Stomach (tissue), 9 donors: ENCODE measurements around the gene KRT86. TPM values are rescaled to one million over a fixed set of nuclear protein-coding genes. Genes with fewer than 3 reads are reported as not detected.
A peak's percentile ranks its signal among the peaks of the same experiment; 100 is the strongest.

Experiments
- DNase-seq, 2 donors: peaks; one replicate each; pipeline versions ENCODE4 v3.0.0 to v3.0.0-alpha.2; 2013 to 2019
- H3K27ac ChIP-seq, 5 donors: fragments of 200-600 bp in 4 of 5; sonication (generic) in 4 of 5; one replicate each; pipeline ENCODE4 v1.5.1; 2013 to 2019; ENCODE audit warnings: mild to moderate bottlenecking in 1 of 5, moderate library complexity in 1 of 5
- H3K27me3 ChIP-seq, 3 donors: fragments of 200-600 bp; sonication (generic); one replicate each; pipeline ENCODE4 v1.5.1; 2017 to 2019; ENCODE audit warnings: mixed run types in 1 of 3
- H3K36me3 ChIP-seq, 4 donors: fragments of 200-600 bp; sonication (generic); 1 replicate in 3 of 4; 2 replicates in 1 of 4; pipeline ENCODE4 v1.5.1; 2016 to 2019
- H3K4me1 ChIP-seq, 4 donors: fragments of 200-600 bp; sonication (generic); one replicate each; pipeline ENCODE4 v1.5.1; 2016 to 2019
- H3K4me3 ChIP-seq, 4 donors: fragments of 200-600 bp; sonication (generic) in 3 of 4; one replicate each; pipeline ENCODE4 v1.5.1; 2016 to 2019; ENCODE audit warnings: mild to moderate bottlenecking in 1 of 4
- H3K9me3 ChIP-seq, 4 donors: fragments of 200-600 bp; sonication (generic); one replicate each; pipeline ENCODE4 v1.5.1; 2016 to 2019
- EP300 ChIP-seq: sonication (generic); formaldehyde crosslinking; IDR thresholded peaks from one replicate; pipeline ENCODE4 v1.6.1; 2017; ENCODE audit warnings: antibody characterized with exemption
- POLR2A ChIP-seq, 4 donors: fragments of 450-650 bp; IDR thresholded peaks; one replicate each; pipeline ENCODE4 v1.6.1; 2016; ENCODE audit warnings: antibody characterized with exemption in 4 of 4, control low read depth in 2 of 4, mild to moderate bottlenecking in 1 of 4, moderate library complexity in 1 of 4
- POLR2AphosphoS5 ChIP-seq, 3 donors: sonication (generic); formaldehyde crosslinking; IDR thresholded peaks; one replicate each; pipeline ENCODE4 v1.6.1; 2016; ENCODE audit warnings: antibody characterized with exemption in 3 of 3
- WGBS, 5 donors: extraction: QIAGEN DNeasy Blood & Tissue Kit in 3 of 5; methylation state at CpG; one replicate each; pipeline versions ENCODE4 v1.1.5 to v1.1.7; 2013 to 2018; 5-methylcytosine and 5-hydroxymethylcytosine counted together
- intact Hi-C: fragments of 100-400 bp; cut with DNase I; formaldehyde crosslinking; loops from one replicate; pipeline ENCODE4 v1.15.1; 2023; ENCODE audit warnings: low total_unique reads
- polyA plus RNA-seq, 3 donors: library from polyadenylated mRNA; stranded (reverse); fragments of 200-250 nt; gene quantifications; one replicate each; pipeline ENCODE4 v1.2.3, GENCODE V29; 2013
- total RNA-seq, 5 donors: library from RNA; depleted of rRNA; stranded (reverse); fragments of >200 nt; gene quantifications; one replicate each; pipeline versions ENCODE4 v1.1.0 to v1.2.3, GENCODE V29; 2014 to 2016
- TF ChIP-seq, protein P1 (sequence below), 7 experiments: fragments of 450-650 bp in 4 of 7; fragments of 200-600 bp in 3 of 7; sonication (generic) in 3 of 7; IDR thresholded peaks; one replicate each; pipeline ENCODE4 v1.5.1; 2016 to 2019; ENCODE audit warnings: antibody characterized with exemption in 7 of 7, control low read depth in 2 of 7, mild to moderate bottlenecking in 1 of 7
- donor health status: healthy with polysubstance abuse.
- donor health status: Bipolar disorder and iron deficiency.
- donor health status: healthy.

The KRT86 gene
- total and polyA plus RNA-seq, 8 donors = not detected

DNA sequence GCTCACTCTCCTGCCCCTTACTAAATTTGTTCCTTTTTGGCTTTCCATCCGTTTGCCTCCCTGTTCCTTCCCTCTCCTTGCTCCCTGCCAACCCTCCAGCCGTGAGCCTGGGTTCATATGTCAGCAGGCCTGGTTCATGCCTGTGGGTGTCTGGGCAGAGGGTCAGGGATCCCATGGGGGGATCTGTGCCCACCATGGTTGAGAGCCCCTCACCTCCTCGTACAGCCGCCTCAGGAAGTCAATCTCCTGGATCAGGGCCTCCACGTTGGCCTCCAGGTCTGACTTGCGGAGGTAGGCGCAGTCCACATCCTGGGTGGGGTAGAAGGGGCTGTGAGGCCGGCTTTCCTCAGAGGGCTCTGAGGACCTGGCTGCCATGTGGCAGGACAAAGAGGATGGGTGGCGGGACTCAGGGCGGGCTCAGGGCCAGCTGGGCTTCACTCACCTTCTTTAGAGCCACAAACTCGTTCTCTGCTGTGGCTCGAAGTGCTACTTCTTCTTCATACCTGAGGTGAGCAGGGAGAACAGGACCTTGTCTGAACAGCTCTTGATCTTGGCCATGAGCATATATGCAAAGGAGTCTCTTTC lies 43.1 kb downstream of the KRT86 start:
- H3K4me3 ChIP-seq = no peak overlapping the region
- H3K4me1 ChIP-seq = no peaks in the 10 kb centered on the region
- TF ChIP-seq EP300 = no peak
- no peak for TF ChIP-seq POLR2A (IDR thresholded peaks at IDR 0.05)
- TF ChIP-seq, protein P1, sequence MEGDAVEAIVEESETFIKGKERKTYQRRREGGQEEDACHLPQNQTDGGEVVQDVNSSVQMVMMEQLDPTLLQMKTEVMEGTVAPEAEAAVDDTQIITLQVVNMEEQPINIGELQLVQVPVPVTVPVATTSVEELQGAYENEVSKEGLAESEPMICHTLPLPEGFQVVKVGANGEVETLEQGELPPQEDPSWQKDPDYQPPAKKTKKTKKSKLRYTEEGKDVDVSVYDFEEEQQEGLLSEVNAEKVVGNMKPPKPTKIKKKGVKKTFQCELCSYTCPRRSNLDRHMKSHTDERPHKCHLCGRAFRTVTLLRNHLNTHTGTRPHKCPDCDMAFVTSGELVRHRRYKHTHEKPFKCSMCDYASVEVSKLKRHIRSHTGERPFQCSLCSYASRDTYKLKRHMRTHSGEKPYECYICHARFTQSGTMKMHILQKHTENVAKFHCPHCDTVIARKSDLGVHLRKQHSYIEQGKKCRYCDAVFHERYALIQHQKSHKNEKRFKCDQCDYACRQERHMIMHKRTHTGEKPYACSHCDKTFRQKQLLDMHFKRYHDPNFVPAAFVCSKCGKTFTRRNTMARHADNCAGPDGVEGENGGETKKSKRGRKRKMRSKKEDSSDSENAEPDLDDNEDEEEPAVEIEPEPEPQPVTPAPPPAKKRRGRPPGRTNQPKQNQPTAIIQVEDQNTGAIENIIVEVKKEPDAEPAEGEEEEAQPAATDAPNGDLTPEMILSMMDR (IDR thresholded peaks at IDR 0.05) = no peak
- TF ChIP-seq POLR2AphosphoS5 (IDR thresholded peaks at IDR 0.05) = no peak
- H3K27me3 ChIP-seq = peaks cover 0 to 62% (median 13%) of the 10 kb centered on the region in 3 donors
- H3K27ac ChIP-seq = no peak overlapping the region
- H3K36me3 ChIP-seq = no peaks in the 10 kb centered on the region
- 84 to 94% (median 88%) methylated on average over 6 to 12 of the region's 12 CpGs for WGBS, 5 donors
- DNase-seq = peak in 1 of 2 donors; percentile 17
- intact Hi-C loops = no loop called here
- H3K9me3 ChIP-seq = no peaks in the 10 kb centered on the region

DNA sequence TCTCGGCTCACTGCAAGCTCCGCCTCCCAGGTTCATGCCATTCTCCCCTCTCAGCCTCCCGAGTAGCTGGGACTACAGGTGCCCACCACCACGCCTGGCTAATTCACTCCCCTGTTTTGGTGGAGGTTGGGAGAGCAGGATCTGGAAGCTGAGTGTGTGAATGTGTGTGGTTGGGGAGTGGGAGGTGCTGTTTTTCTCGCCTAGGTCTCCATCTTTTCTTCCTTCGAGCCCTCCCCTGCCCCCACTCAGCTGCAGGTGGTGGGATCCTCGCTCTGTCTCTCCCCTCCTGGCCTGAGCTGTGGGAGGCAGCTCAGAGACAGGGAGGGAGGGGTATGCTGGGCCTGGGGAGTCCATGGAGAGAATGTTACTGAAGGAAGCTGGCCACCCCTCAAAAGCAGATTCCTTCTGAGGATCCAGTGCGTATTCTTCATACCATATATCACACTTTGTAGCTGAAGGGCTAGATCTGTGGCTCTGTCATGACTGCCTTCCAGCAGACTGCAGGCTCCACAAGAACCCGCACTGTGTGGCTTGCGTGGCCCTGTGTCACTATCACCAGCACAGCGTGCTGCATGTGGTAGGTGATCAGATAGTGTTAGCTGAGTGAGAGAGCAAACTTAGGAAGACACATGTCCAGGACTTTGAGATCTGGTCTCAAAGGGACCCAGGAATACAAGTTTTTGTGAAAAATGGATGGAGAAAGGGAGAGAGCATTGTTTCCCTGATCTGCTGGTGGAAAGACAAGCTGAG lies 44.0 kb downstream of the KRT86 start:
- Histone ChIP-seq H3K36me3 (no peaks in the 10 kb centered on the region), H3K4me1 (no peaks in the 10 kb centered on the region), H3K27me3 (peaks cover 0 to 66% (median 13%) of the 10 kb centered on the region in 3 donors), H3K4me3 (no peak overlapping the region), H3K27ac (no peak overlapping the region), H3K9me3 (no peaks in the 10 kb centered on the region)
- 82 to 92% (median 85%) methylated on average over 11 of the region's 11 CpGs for WGBS, 5 donors
- no peak for TF ChIP-seq EP300
- TF ChIP-seq POLR2A (IDR thresholded peaks at IDR 0.05) = no peak
- TF ChIP-seq, protein P1 (IDR thresholded peaks at IDR 0.05) = no peak
- intact Hi-C loops = no loop called here
- no peak for DNase-seq

DNA sequence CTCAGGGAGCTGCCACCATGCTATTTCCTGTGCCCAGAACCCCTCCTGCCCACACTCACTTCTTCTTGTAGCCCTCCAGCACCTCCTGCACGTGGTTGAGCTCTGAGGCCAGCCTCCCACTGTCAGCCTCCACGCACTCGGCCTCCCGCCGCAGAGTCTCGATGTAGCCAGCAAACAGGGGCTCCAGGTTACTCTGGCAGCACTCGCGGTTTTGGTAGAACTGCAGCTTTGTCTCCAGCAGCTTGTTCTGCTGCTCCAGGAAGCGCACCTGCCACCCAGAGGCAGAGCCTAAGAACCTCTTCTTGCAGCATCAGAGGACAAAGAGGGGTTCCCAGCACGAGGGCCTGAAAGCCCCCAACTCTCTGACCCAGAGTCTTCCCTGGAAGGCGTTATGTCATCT lies 44.7 kb downstream of the KRT86 start:
- H3K4me1 ChIP-seq = no peaks in the 10 kb centered on the region
- intact Hi-C loops = no loop called here
- 50 to 63% (median 57%) methylated on average over 11 of the region's 11 CpGs for WGBS, 5 donors
- peak in 1 of 2 donors; percentile 46 for DNase-seq
- no peak overlapping the region for H3K27ac ChIP-seq
- no peaks in the 10 kb centered on the region for H3K36me3 ChIP-seq
- H3K27me3 ChIP-seq = peaks cover 0 to 62% (median 13%) of the 10 kb centered on the region in 3 donors
- no peak overlapping the region for H3K4me3 ChIP-seq
- no peaks in the 10 kb centered on the region for H3K9me3 ChIP-seq
- TF ChIP-seq, protein P1 (IDR thresholded peaks at IDR 0.05) = no peak
- TF ChIP-seq EP300 (no peak), POLR2AphosphoS5 (IDR thresholded peaks at IDR 0.05) (no peak), POLR2A (IDR thresholded peaks at IDR 0.05) (no peak)

DNA sequence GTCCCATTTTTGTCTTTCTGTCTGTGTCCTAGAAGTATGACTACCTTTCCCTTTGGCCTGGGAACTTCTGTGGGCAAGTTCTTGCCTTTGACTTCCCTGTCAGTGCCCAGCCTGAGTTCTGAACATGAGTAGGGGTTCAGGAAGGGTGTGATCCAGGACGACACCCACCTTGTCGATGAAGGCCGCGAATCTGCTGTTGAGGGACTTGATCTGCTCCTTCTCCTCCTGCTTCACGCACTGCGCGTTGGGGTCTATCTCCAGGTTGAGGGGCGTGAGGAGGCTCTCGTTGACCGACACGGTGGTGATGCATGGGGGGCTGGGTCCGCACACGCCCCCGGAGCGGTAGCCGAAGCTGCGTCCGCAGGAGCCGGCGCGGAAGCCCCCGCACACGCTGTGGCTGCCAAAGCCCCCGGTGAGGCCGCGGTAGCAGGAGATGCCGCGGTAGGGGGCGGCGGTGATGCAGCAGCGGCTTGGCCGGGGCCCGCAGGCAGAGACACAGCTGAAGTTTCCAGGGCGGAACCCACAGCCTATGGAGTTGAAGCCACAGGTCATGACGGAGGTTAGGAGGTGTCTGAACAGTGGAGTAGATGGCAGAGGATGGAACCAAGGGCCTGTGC lies 46.4 kb downstream of the KRT86 start, which contains the start of gene KRT83:
TSS of gene KRT83 (minus strand) at position 615 of the 617 bp plus-strand sequence. CDS start at position 552, 63 bp downstream.
- peaks cover 0 to 56% (median 13%) of the 10 kb centered on the region in 3 donors for H3K27me3 ChIP-seq
- no peak for TF ChIP-seq POLR2AphosphoS5 (IDR thresholded peaks at IDR 0.05)
- TF ChIP-seq POLR2A (IDR thresholded peaks at IDR 0.05) = no peak
- TF ChIP-seq EP300 = no peak
- TF ChIP-seq, protein P1 (IDR thresholded peaks at IDR 0.05) = no peak
- no peak within 1 kb of the TSS for H3K4me3 ChIP-seq
- DNase-seq = no peak
- no peaks in the 10 kb centered on the region for H3K4me1 ChIP-seq
- no peak within 1 kb of the TSS for H3K27ac ChIP-seq
- WGBS, 5 donors = 59 to 77% (median 73%) methylated on average over 35 of the region's 35 CpGs
- intact Hi-C loops = no loop called here
- H3K36me3 ChIP-seq = no peaks in the 10 kb centered on the region
- H3K9me3 ChIP-seq = no peaks in the 10 kb centered on the region
